Smooth muscle cell (in vitro differentiated cells): Measurements from ENCODE around the gene PRSS33. TPM values are rescaled to one million over a fixed set of nuclear protein-coding genes. Genes with fewer than 3 reads are reported as not detected.
A peak's percentile ranks its signal among the peaks of the same experiment; 100 is the strongest.

Experiments used
- DNase-seq: peaks from one replicate; lab custom pipeline; 2025; ENCODE audit not compliant: unreplicated experiment; lab: John Stamatoyannopoulos, UW
- H2AFZ ChIP-seq: fragments of 200-600 bp; sonication (generic); 2 replicates; pipeline ENCODE4 v1.6.0; 2016; ENCODE audit warnings: antibody characterized with exemption, low read depth, mild to moderate bottlenecking
- H3F3A ChIP-seq: fragments of 200-600 bp; sonication (generic); 2 replicates; pipeline ENCODE4 v1.6.0; 2017; ENCODE audit warnings: antibody characterized with exemption, low read depth
- H3K27ac ChIP-seq: fragments of 200-600 bp; sonication (generic); 2 replicates; pipeline ENCODE4 v1.5.1; 2016; ENCODE audit warnings: low read depth, mild to moderate bottlenecking
- H3K27me3 ChIP-seq: fragments of 200-600 bp; sonication (generic); 2 replicates; pipeline ENCODE4 v1.6.1; 2016; ENCODE audit warnings: low read depth, mild to moderate bottlenecking
- H3K36me3 ChIP-seq: fragments of 200-600 bp; sonication (generic); 2 replicates; pipeline ENCODE4 v1.5.1; 2016; ENCODE audit warnings: low read depth
- H3K4me1 ChIP-seq: fragments of 200-600 bp; sonication (generic); 2 replicates; pipeline ENCODE4 v1.5.1; 2016; ENCODE audit warnings: low read depth
- H3K4me2 ChIP-seq: fragments of 200-600 bp; sonication (generic); 2 replicates; pipeline ENCODE4 v1.6.0; 2016; ENCODE audit warnings: mild to moderate bottlenecking
- H3K4me3 ChIP-seq: fragments of 200-600 bp; sonication (generic); 2 replicates; pipeline ENCODE4 v1.5.1; 2016; ENCODE audit warnings: mild to moderate bottlenecking
- H3K79me2 ChIP-seq: fragments of 200-600 bp; sonication (generic); 2 replicates; pipeline ENCODE4 v1.6.0; 2016; ENCODE audit warnings: low read depth, mild to moderate bottlenecking
- H3K9ac ChIP-seq: fragments of 200-600 bp; sonication (generic); 2 replicates; pipeline ENCODE4 v1.6.0; 2016; ENCODE audit warnings: low read depth
- H3K9me3 ChIP-seq: fragments of 200-600 bp; sonication (generic); replicated peaks from 2 replicates; pipeline ENCODE4 v1.5.1; 2016; ENCODE audit warnings: low read depth
- H4K20me1 ChIP-seq: fragments of 200-600 bp; sonication (generic); 2 replicates; pipeline ENCODE4 v1.6.0; 2016; ENCODE audit warnings: low read depth
- CTCF ChIP-seq: fragments of 200-600 bp; sonication (generic); IDR thresholded peaks from 2 replicates; pipeline ENCODE4 v1.5.1; 2017; ENCODE audit warnings: borderline replicate concordance, mild to moderate bottlenecking, antibody characterized with exemption; ENCODE audit not compliant: insufficient read depth, poor library complexity, severe bottlenecking
- WGBS: methylation state at CpG from one replicate; pipeline ENCODE4 v1.1.7; 2016; ENCODE audit warnings: low lambda C conversion rate; 5-methylcytosine and 5-hydroxymethylcytosine counted together
- polyA plus RNA-seq: library from polyadenylated mRNA; unstranded; fragments of >200 nt; fragmentation: Nextera tagmentation; extraction: Ambion mirVana; gene quantifications from 2 replicates; pipeline ENCODE4 v1.2.1, GENCODE V29; 2016
- total RNA-seq: library from RNA; depleted of rRNA; stranded (reverse); fragments of >200 nt; gene quantifications from 2 replicates; pipeline ENCODE4 v1.2.3, GENCODE V29; 2014

The PRSS33 gene
- total and polyA plus RNA-seq, 2 experiments from 2014 or later, result not detected

DNA sequence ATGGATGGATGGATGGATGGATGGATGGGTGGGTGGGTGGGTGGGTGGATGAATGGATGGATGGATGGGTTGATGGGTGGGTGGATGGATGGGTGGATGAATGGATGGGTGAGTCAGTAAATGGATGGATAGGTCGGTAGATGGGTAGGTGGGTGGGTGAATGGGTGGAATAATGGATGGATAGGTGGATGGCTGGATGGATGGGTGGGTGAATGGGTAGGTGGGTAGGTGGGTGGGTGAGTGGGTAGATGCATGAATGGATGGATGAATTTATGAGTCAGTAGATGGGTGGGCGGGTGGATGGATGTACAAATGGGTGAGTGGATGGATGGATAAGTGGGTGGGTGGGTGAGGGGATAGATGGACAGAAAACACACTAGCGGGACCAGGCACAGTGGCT, 47.6 kb upstream of the PRSS33 start:
- peak overlapping the region; percentile 44 for H3K27ac ChIP-seq

GRCh38 chr16:2833776-2834175, 46.4 kb upstream of the PRSS33 start:
- Histone ChIP-seq H3K36me3 (no peaks in the 10 kb centered on the region), H3K27ac (no peak overlapping the region), H3K4me1 (no peaks in the 10 kb centered on the region), H4K20me1 (no peaks in the 10 kb centered on the region), H3K9ac (no peak overlapping the region), H3K79me2 (no peaks in the 10 kb centered on the region), H3K4me2 (no peak overlapping the region), H3K9me3 (no peaks in the 10 kb centered on the region), H3K27me3 (no peaks in the 10 kb centered on the region), H3K4me3 (no peak overlapping the region), H2AFZ (no peak overlapping the region), H3F3A (peaks cover 7% of the 10 kb centered on the region)
- 71% methylated on average over 7 of the region's 7 CpGs for WGBS
- no peak for TF ChIP-seq CTCF
- DNase-seq, result no peak

More for the DNA sequence above, 47.6 kb upstream of the PRSS33 start:
- 100% methylated on average over 1 of the region's 3 CpGs for WGBS
- Histone ChIP-seq H3K4me1 (no peaks in the 10 kb centered on the region), H3K9me3 (no peaks in the 10 kb centered on the region), H3K4me2 (peak overlapping the region; percentile 69), H3K9ac (no peak overlapping the region), H3K4me3 (no peak overlapping the region), H3F3A (peaks cover 7% of the 10 kb centered on the region), H2AFZ (no peak overlapping the region), H3K36me3 (no peaks in the 10 kb centered on the region), H4K20me1 (no peaks in the 10 kb centered on the region), H3K27me3 (no peaks in the 10 kb centered on the region), H3K79me2 (no peaks in the 10 kb centered on the region)
- TF ChIP-seq CTCF, result no peak
- no peak for DNase-seq

DNA sequence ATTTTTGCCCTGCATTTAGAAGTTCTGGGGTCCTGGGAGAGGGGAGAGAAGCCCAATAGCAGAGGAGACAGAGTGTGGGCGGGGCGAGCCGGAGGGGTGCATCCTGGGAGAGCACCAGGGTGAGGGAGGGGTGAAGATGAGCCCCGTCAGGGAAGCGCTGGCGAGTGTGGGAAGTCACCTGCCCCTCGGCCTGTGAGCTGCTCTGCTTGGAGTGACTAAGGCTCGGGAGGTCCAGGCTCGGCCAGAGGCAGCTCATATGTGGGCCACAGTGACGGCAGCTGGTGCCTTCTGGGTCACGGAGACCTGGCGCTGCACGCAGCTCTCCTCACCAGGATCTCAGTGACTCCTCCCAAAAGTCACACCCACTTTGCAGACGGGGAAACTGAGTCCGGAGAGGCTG, 43.8 kb upstream of the PRSS33 start:
- Histone ChIP-seq H3K79me2 (no peaks in the 10 kb centered on the region), H3K4me2 (no peak overlapping the region), H2AFZ (no peak overlapping the region), H3F3A (no peaks in the 10 kb centered on the region), H3K4me1 (no peaks in the 10 kb centered on the region), H3K27ac (no peak overlapping the region), H4K20me1 (no peaks in the 10 kb centered on the region), H3K27me3 (no peaks in the 10 kb centered on the region), H3K9ac (no peak overlapping the region), H3K9me3 (no peaks in the 10 kb centered on the region), H3K4me3 (no peak overlapping the region), H3K36me3 (no peaks in the 10 kb centered on the region)
- TF ChIP-seq CTCF, result no peak
- whole genome bisulfite sequencing, result 86% methylated on average over 15 of the region's 15 CpGs
- no peak for DNase-seq

GRCh38 chr16:2830355-2830695, 43.0 kb upstream of the PRSS33 start:
- Histone ChIP-seq H3K27me3 (no peaks in the 10 kb centered on the region), H3K79me2 (no peaks in the 10 kb centered on the region), H3K27ac (no peak overlapping the region), H3K4me1 (no peaks in the 10 kb centered on the region), H4K20me1 (no peaks in the 10 kb centered on the region), H2AFZ (no peak overlapping the region), H3K4me3 (no peak overlapping the region), H3K36me3 (no peaks in the 10 kb centered on the region), H3K9ac (no peak overlapping the region), H3K9me3 (no peaks in the 10 kb centered on the region), H3F3A (no peaks in the 10 kb centered on the region), H3K4me2 (no peak overlapping the region)
- no peak for TF ChIP-seq CTCF
- DNase-seq, result no peak
- WGBS, result 93% methylated on average over 5 of the region's 5 CpGs
